Choroid plexus epithelial cell (primary cell): ENCODE measurements around the gene C3orf18.
A peak's percentile ranks its signal among the peaks of the same experiment; 100 is the strongest.

Experiments
- DNase-seq: peaks from one replicate; pipeline ENCODE4 v3.0.0-alpha.2; 2010; ENCODE audit warnings: low read depth
- H3K4me3 ChIP-seq: 2 replicates; pipeline ENCODE4 v1.5.1; 2011; ENCODE audit warnings: low read depth, mild to moderate bottlenecking, control low read depth, low read length, moderate library complexity
- TF ChIP-seq, protein P1 (sequence below): conservative IDR thresholded peaks from 2 replicates; pipeline ENCODE4 v1.5.1; 2011; ENCODE audit warnings: low read depth, mild to moderate bottlenecking, control low read depth, inconsistent platforms, low read length, moderate library complexity

C3orf18 gene

DNA sequence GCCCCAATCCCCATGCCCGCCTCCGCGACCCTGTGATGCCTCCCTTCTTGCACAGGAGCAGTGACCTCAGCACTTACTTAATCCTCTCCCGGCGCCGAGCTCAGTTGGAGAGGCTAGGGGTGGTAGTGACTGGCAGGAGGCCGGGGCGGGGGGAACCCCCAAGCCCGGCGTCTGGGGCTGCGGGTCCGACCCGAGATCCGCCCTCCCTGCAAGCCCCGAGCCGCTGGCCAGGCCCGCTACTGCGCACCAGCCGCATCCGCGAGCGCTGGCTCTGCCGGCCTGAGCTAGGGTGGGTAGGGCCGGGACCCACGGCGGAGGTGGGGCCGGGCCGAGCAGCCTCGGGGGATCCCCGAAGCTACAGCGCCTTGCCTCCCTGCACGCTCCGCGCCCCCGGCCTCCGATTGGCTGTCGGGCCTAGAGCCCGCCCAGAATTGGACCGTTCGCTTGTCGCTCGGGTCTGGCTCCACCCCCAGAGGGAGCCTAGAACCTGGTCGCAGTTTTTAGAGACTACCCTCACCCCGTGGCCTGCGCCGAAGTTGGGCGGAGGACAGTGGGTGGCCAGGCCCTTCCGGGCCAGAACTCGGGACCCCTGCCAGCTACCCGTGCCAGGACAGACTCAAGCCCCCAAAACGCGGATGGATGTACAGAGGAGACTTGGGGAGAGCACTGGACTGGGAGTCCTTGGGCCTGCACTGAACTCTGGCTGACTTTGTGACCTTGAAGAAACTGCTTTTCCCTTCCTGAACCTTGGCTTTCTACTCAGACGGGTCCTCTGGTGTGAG lies at the start of gene C3orf18:
Gene C3orf18, minus strand, starts transcription at position 362 of the 782 bp plus-strand sequence. CDS start 2,048 bp downstream, outside the sequence.
- H3K4me3 ChIP-seq, result peak within 1 kb of the TSS; percentile 63
- TF ChIP-seq, protein P1, sequence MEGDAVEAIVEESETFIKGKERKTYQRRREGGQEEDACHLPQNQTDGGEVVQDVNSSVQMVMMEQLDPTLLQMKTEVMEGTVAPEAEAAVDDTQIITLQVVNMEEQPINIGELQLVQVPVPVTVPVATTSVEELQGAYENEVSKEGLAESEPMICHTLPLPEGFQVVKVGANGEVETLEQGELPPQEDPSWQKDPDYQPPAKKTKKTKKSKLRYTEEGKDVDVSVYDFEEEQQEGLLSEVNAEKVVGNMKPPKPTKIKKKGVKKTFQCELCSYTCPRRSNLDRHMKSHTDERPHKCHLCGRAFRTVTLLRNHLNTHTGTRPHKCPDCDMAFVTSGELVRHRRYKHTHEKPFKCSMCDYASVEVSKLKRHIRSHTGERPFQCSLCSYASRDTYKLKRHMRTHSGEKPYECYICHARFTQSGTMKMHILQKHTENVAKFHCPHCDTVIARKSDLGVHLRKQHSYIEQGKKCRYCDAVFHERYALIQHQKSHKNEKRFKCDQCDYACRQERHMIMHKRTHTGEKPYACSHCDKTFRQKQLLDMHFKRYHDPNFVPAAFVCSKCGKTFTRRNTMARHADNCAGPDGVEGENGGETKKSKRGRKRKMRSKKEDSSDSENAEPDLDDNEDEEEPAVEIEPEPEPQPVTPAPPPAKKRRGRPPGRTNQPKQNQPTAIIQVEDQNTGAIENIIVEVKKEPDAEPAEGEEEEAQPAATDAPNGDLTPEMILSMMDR, result no peak
- peak; percentile 93 for DNase-seq

DNA sequence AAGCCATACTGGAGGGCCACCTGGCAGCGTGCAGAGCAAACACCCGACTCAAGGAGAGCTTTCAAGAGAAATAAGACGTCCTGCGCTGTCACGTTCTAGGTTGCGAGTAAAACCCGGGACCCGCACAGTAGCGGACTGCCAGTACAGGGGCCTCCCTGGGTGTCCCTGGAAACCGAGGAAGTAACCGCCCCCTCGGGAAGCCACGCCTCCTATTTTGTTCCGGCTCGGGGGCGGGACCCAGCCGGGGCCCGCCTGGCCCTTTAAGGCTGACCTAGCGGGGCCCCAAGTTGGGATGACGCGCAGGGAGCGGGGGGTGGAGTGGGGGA lies 49.2 kb upstream of the C3orf18 start:
- TF ChIP-seq, protein P1, result no peak
- peak; percentile 85 for DNase-seq
- H3K4me3 ChIP-seq, result peak overlapping the region; percentile 82

DNA sequence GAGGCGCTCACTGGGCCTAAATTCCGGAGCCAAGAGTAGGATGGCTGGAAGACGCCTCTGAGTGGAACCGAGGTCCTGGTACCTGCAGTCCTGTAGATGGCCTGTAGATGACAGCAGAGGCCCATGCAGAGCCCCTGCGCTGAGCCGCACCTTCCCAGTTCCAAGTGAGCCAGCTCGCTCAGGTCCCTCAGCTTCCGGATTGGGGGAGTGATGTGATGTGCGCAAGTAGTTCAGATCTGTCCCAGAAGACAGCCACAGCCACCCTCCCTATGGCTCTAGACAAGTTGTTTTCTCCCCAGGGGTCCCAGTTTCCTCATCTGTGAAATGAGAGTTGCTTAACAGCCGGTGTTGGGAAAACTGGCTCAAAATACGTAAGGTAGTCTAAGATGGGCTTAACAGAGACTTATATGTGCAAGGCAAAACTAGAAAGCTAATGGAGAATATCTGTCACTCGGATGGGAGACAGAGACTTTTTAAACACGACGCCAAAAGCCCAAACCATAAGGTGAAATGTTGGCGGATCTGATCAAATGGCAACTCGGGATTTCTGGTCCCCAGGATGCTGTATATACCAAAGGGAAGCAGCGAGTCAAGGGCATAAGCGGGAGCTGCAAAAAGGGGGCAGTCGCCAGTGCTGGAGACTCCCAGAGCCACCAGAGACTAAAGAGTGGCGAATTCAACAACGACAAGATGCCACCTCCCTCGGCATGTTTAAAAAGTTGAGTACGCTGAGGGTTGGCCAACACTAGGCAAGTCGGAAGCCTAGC lies 48.6 kb upstream of the C3orf18 start:
- DNase-seq, result peak; percentile 89
- peak overlapping the region; percentile 82 for H3K4me3 ChIP-seq
- TF ChIP-seq, protein P1, result peak; percentile 100

DNA sequence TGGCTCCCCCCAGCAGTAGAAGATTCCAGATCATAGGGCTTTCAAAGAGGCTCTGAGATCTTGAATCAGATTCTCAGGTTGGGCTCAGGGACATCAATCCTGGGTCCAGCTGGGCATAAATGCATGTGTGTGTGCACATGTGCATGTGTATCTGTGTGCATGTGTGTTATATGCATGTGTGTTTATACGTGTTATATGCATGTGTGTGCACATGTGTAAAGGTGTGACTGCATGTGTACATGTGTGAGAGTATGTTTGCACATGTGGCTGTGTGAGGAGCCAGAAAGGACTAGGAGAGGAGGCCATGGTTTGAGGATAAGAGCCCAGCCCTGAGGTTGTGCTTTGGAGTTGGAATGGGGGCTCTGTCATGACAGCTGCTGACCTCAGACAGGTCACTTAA lies 47.6 kb upstream of the C3orf18 start:
- no peak for DNase-seq
- H3K4me3 ChIP-seq, result no peak overlapping the region
- TF ChIP-seq, protein P1, result no peak

DNA sequence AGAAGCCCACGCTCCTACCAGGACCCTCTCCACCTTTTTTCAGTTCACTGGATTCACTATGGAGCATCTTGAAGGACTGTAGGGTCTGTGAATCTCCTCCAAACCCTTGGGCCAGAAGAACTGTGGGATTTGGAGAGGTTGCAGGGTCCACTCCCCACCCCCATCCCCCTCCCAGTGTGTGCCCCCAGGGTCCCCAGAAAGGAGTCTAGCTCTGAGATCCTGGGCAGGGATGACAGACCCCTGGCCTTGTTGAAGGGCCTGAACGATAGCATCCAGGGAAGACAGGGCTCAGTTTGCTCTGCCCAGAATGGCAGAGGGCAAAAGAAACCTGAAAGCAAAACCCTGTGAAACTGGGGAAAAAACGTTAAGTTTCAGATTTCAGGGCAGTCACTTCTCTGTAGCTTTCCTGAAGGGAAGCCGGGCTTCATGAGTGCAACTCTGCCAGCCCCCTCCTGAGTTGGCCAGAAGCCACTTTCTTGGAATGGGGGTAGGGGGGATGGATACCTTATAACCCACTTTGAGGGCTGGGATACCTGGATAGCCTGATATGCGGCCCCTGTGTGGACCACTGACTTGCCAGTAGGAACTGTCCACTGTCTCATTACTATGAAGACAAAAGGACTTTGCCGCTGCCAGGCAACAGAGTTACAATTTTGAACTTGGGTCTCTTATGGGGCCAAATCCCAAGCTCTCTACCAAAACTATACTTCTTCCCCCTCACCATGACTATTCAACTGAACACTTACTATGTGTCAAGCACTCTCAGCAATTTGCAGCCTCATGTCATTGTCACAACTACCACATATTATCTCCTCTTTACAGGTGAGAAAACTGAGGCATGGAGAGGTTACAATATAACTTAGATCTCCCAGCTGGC lies 45.7 kb upstream of the C3orf18 start:
- no peak for DNase-seq
- TF ChIP-seq, protein P1, result no peak
- H3K4me3 ChIP-seq, result no peak overlapping the region

DNA sequence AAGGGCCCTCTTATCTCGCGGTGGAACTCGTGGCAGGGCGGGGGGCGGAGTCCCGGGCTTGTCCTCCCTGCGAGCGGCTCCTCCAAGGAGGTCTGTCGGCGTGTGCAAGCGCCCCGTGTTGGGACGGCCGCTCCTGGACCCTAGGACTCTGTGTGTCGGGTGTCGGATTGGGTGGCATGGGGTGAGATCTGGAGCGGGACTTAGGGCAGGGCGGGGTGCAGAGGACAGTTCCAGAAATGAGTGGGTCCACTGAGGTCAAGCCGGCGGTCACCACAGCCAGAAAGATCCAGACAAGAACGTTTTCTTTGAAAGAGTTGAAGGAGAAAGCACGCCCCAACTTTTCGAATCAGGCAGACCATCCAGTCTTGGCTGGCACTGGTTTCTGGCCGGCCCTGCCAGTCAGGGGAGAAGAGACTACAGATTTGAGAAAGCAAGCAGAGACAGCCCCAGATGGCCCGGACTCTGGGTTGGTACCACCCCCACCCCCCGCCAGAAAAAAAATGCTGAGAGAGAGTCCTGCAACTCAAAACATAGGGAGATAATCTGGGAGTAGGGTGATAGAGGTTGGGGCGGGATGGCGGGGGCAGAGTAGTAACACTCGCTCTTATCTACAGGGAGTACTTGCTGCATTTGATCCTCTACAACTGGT lies 44.8 kb upstream of the C3orf18 start:
- H3K4me3 ChIP-seq, result peak overlapping the region; percentile 64
- TF ChIP-seq, protein P1, result no peak
- no peak for DNase-seq
